ENCODE data around the gene PTPN3.

DNA sequence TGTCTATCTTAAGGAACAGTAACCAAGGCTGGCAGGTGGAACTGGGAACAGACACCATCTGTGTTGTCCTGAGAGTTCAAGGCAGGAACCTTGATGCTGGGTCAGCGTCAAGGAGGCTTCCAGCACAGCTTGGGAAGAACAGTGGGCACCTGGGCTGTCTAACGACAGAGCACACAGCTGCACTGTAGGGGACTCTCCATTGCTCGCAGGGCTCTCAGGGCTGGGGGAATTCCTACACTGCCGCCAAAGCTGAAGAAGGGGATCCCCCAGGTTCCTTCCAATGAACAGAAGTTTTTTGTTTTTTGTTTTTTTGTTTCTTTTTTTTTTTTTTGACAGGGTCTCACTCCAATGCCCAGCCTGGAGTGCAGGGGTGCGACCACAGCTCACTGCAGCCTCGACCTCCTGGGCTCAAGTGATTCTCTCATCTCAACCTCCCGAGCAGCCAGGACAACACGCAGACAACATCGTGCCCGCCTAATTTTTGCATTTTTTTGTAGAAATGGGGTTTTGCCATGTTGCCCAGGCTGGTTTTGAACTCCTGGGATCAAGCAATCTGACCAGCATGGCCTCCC is 81.9 kb downstream of the PTPN3 start:
- TF ChIP-seq CTCF (IDR thresholded peaks at IDR 0.05; ENCODE audit: insufficient read depth, low read length, poor library complexity, severe bottlenecking) (no peak), EZH2phosphoT487 (conservative IDR thresholded peaks at IDR 0.05; ENCODE audit: low read length) (no peak)

Measured in SU-DHL-6 (cell line).